Kidney epithelial cell (primary cell): ENCODE measurements around the gene SLC25A41. TPM values are rescaled to one million over a fixed set of nuclear protein-coding genes. Genes with fewer than 3 reads are reported as not detected.
"Not testable (repeated sequence)": the region's sequence is repeated elsewhere in the genome, so short reads cannot be mapped to it uniquely, and the experiment has no call there.

ENCODE experiments used
- DNase-seq: peaks from one replicate; pipeline ENCODE4 v3.0.0-alpha.2; 2010; ENCODE audit warnings: low read depth
- H3K27me3 ChIP-seq: 2 replicates; pipeline ENCODE4 v1.6.0; 2011; ENCODE audit warnings: low read length; ENCODE audit not compliant: control insufficient read depth, insufficient read depth
- H3K36me3 ChIP-seq: 2 replicates; pipeline ENCODE4 v1.5.1; 2011; ENCODE audit warnings: low read length; ENCODE audit not compliant: control insufficient read depth, insufficient read depth
- H3K4me3 ChIP-seq: 2 replicates; pipeline ENCODE4 v1.5.1; 2011; ENCODE audit warnings: low read depth, mild to moderate bottlenecking, control low read depth, low read length
- total RNA-seq: library from RNA; depleted of rRNA; stranded (reverse); fragments of >200 nt; gene quantifications from 2 replicates; pipeline ENCODE4 v1.2.3, GENCODE V29; 2015
- TF ChIP-seq, protein P1 (sequence below): IDR thresholded peaks from 2 replicates; pipeline ENCODE4 v1.5.1; 2011; ENCODE audit warnings: mild to moderate bottlenecking, moderate library complexity, low read length, control low read depth, inconsistent platforms; ENCODE audit not compliant: insufficient read depth, poor library complexity, severe bottlenecking

SLC25A41 gene
- total RNA-seq, 1 donor from 2014 or later = not detected

DNA sequence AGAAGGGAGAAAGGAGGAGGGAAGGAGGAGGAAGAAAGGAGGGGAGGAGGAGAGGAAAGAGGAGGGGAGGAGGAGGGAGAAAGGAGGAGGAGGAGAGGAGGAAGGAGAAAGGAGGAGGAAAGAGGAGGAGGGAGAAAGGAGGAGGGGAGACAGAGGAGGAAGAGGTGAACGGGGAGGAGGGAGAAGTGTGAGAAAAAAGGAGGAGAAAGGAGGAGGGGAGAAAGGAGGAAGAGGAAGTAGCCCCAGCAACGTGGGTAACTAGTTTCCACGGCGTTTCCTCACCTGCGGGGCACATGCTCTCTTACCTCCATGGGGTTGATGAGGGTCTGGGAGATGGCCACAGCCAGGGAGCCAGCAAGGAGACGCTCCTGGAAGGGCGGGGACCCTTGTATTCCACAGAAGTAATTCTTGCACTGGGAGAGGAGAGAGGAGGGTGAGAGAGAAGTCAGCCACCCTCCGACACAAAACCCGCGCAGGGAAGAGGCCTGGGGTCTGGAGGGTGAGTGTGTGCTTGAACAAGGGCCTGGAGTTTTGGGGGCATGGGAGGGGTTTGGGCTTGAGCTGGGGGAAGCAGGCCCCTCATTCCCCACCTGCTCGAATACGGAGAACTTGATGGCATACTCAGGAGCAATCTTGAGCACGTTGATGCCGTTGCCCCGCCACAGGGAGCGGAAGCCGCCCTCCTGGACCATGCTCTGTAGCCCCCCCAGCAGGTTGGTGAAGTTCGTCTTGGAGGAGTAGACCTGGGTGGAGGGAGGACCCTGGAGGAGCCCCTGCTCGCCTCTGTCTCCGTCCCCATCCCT, 3.9 kb downstream of the SLC25A41 start:
- Histone ChIP-seq H3K36me3 (no peaks in the 10 kb centered on the region), H3K27me3 (peaks cover 7% of the 10 kb centered on the region), H3K4me3 (no peak overlapping the region)
- TF ChIP-seq, protein P1, sequence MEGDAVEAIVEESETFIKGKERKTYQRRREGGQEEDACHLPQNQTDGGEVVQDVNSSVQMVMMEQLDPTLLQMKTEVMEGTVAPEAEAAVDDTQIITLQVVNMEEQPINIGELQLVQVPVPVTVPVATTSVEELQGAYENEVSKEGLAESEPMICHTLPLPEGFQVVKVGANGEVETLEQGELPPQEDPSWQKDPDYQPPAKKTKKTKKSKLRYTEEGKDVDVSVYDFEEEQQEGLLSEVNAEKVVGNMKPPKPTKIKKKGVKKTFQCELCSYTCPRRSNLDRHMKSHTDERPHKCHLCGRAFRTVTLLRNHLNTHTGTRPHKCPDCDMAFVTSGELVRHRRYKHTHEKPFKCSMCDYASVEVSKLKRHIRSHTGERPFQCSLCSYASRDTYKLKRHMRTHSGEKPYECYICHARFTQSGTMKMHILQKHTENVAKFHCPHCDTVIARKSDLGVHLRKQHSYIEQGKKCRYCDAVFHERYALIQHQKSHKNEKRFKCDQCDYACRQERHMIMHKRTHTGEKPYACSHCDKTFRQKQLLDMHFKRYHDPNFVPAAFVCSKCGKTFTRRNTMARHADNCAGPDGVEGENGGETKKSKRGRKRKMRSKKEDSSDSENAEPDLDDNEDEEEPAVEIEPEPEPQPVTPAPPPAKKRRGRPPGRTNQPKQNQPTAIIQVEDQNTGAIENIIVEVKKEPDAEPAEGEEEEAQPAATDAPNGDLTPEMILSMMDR = no peak
- DNase-seq = no peak

DNA sequence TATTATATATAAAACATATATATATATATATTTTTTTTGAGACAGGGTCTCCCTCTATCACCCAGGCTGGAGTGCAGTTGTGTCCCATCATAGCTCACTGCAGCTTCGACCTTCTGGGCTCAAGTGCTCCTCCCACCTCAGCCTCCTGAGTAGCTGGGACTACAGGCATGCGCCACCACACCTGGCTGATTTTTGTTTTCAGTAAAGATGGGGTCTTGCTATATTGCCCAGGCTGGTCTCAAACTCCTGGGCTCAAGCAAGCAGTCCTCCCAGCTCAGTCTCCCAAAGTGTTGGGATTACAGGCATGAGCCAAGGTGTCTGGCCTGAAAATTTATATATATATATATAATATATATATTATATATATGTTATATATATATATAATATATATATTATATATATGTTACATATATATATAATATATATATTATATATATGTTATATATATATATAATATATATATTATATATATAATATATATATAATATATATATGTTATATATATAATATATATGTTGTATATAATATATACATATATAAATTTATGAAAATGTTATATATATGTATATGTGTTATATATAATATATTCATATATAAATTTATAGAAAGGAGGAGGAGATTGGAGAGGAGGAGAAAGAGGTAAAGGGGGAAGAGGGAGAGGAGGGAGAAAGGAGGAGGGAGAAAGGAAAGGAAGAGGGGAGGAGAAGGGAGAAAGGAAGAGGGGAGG, 4.7 kb downstream of the SLC25A41 start:
- H3K36me3 ChIP-seq, DNase-seq, H3K4me3 ChIP-seq, H3K27me3 ChIP-seq: not testable (repeated sequence)

DNA sequence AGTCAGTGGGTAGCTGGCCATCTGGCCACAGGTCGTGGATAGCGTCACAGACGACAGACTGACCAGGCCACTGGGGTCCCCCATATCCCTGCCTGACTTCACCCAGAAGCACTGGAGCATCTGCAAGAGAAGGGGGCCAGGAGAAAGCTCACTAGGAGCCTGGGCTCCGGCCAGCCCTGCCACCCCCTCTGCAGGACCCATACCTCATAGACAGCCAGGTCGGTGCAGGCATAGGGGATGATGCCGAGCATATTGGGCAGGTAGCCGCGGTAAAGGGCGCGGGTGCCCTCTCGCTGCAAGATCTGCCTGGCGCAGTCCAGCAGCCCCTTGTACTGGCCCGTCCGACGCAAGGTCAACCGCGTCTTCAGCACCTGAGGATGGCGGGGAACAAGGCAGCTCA, 6.4 kb downstream of the SLC25A41 start:
- no peak overlapping the region for H3K4me3 ChIP-seq
- H3K36me3 ChIP-seq = no peaks in the 10 kb centered on the region
- DNase-seq = no peak
- TF ChIP-seq, protein P1 = no peak
- H3K27me3 ChIP-seq = peaks cover 7% of the 10 kb centered on the region

DNA sequence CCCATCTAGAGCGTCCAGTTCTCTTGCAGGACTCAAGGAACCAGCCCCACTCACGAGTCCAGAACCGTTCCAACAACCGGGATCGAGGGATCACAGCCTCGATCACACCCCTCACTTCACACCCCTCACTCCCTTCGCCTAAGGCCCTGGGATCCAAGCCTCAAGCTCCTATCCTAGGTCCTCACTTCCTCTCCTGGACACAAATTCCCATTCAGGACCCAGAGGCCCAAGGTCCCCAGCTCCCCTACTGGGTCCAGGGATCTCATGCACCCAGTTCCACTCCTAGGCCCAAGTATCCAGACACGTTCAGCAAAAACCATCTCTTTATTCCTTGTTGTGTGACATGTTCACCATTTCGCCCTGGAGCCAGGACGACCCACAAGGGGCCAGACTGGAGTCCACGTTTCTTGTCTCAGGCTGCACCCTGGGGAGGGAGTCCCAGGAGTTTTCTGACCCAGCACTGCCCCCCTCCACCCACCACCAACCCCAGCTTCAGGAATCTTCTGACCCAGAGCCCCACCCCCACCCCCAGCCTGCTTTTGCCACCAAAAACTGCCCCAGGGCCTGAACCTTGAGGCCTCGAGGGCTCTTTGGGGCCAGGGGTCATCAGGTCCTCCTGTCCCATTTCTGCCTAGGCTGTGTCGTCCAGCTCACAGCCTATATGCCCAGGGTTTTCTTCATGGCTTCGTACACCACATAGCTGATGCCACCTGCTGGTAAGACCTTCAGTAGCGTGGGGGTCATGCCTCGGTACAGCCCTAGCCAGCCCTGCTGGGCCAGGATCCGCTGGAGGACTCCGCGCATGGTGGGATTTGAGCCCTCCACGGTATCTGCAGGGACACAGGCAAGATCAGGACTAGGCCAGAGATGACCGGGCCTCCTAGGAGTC, 7.6 kb downstream of the SLC25A41 start:
- TF ChIP-seq, protein P1 = no peak
- Histone ChIP-seq H3K4me3 (no peak overlapping the region), H3K36me3 (no peaks in the 10 kb centered on the region), H3K27me3 (peaks cover 5% of the 10 kb centered on the region)
- no peak for DNase-seq

DNA sequence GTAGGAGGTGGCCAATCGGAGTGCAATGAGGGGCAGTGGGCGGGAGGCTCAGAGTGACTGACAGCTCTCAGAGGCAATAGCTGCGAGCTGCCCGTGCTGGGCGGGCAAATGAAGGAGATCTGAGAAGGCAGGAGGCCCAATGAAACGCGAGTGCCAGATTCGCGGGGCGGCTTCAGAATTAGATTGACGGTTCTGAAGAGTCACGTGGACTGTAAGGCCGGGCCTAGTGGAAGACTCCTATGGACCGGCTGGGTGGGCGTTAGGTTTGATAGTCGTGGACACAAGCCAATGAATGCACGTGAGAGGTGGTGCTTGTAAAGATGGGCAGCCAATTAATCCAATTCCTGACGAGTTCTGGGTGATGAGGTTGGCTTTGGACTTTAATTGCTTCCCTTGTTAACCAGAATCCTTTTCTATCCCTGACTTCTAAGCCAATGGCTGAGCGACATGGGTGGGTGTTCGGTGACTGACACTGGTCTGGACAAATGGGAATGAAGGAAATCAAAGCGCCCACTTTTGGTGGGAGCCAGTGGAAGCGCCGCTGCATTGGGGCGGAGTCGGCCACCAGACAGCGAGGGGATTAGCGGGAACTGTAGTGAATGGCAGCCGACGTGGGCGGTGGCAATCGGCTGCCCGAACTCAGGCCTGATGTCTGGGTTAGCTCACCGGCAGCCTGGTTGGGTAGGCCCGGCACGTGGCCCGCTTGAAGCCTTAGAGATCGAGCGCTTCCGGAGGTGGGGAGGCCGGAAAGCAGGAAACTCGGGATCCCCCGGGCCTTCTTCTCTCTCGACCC, 8.4 kb downstream of the SLC25A41 start:
- Histone ChIP-seq H3K4me3 (no peak overlapping the region), H3K36me3 (no peaks in the 10 kb centered on the region), H3K27me3 (peaks cover 5% of the 10 kb centered on the region)
- TF ChIP-seq, protein P1 = no peak
- peak; percentile 99 for DNase-seq
